Common myeloid progenitor, CD34-positive (primary cell): ENCODE measurements around the gene TCERG1.

Source experiments
- CTCF ChIA-PET: fragments of 350-600 bp; sonication (Branson Sonifier 250); formaldehyde crosslinking; loops from one replicate; lab custom pipeline; 2021; ENCODE audit warnings: antibody characterized with exemption; lab: Charles Lee
- POLR2A ChIA-PET: fragments of 350-600 bp; sonication (Branson Sonifier 250); formaldehyde crosslinking; loops from one replicate; lab custom pipeline; 2021; ENCODE audit warnings: antibody characterized with exemption; lab: Charles Lee
- DNase-seq, 3 donors: peaks; one replicate each; pipeline versions ENCODE4 v3.0.0 to v3.0.0-alpha.2; 2013
- H3K27ac ChIP-seq, 2 experiments: 1 replicate in 1 of 2; 2 replicates in 1 of 2; pipeline ENCODE4 v1.7.0; 2013; ENCODE audit warnings: inconsistent platforms in 2 of 2, low read length in 2 of 2, mild to moderate bottlenecking in 2 of 2, low read depth in 1 of 2, moderate library complexity in 1 of 2; ENCODE audit not compliant: severe bottlenecking in 2 of 2, insufficient read depth in 1 of 2, poor library complexity in 1 of 2
- H3K27me3 ChIP-seq, 5 experiments: replicated peaks in 2 of 5; 1 replicate in 3 of 5; 2 replicates in 2 of 5; pipeline versions ENCODE4 v1.6.1 to v1.7.0; 2013; ENCODE audit warnings: low read length in 4 of 5, mild to moderate bottlenecking in 2 of 5, moderate library complexity in 2 of 5, inconsistent platforms in 1 of 5; ENCODE audit not compliant: insufficient read depth in 5 of 5, control insufficient read depth in 4 of 5
- H3K36me3 ChIP-seq, 4 experiments: 1 replicate in 2 of 4; 2 replicates in 2 of 4; pipeline versions ENCODE4 v1.6.1 to v1.7.0; 2013; ENCODE audit warnings: low read length in 3 of 4, control low read depth in 1 of 4, mild to moderate bottlenecking in 1 of 4; ENCODE audit not compliant: control insufficient read depth in 4 of 4, insufficient read depth in 4 of 4
- H3K4me1 ChIP-seq, 4 experiments: 1 replicate in 3 of 4; 2 replicates in 1 of 4; pipeline versions ENCODE4 v1.6.1 to v1.7.1; 2013; ENCODE audit warnings: low read length in 3 of 4, mild to moderate bottlenecking in 3 of 4, control low read depth in 1 of 4, inconsistent platforms in 1 of 4, moderate library complexity in 1 of 4; ENCODE audit not compliant: control insufficient read depth in 4 of 4, insufficient read depth in 4 of 4; ENCODE audit errors: control extremely low read depth in 1 of 4
- H3K4me3 ChIP-seq, 7 experiments: 1 replicate in 4 of 7; 2 replicates in 3 of 7; pipeline versions ENCODE4 v1.5.1 to v1.7.0; 2013; ENCODE audit warnings: mild to moderate bottlenecking in 7 of 7, low read length in 6 of 7, moderate library complexity in 6 of 7, inconsistent platforms in 2 of 7, low read depth in 2 of 7, control low read depth in 1 of 7; ENCODE audit not compliant: insufficient read depth in 4 of 7, control insufficient read depth in 1 of 7; ENCODE audit errors: extremely low read depth in 1 of 7
- H3K9me3 ChIP-seq, 5 experiments: 1 replicate in 4 of 5; 2 replicates in 1 of 5; pipeline versions ENCODE4 v1.6.1 to v1.7.1; 2013; ENCODE audit warnings: low read length in 4 of 5, mild to moderate bottlenecking in 2 of 5, inconsistent platforms in 1 of 5, low read depth in 1 of 5, moderate library complexity in 1 of 5; ENCODE audit not compliant: control insufficient read depth in 4 of 5, insufficient read depth in 2 of 5; ENCODE audit errors: control extremely low read depth in 1 of 5
- WGBS: methylation state at CpG from one replicate; pipeline ENCODE4 v1.1.5; 2013; ENCODE audit not compliant: insufficient coverage; 5-methylcytosine and 5-hydroxymethylcytosine counted together

The TCERG1 gene

GRCh38 chr5:146484714-146485391 is 37.7 kb downstream of the TCERG1 start:
- ChIA-PET POLR2A (no interaction called here), CTCF (interaction anchor here (1.2 to 1.6 kb wide), 2 partner anchors 11 to 21 kb away, joined by 3 read pairs; no protein-coding TSS in a partner anchor)
- no peak overlapping the region for H3K4me3 ChIP-seq
- H3K9me3 ChIP-seq = no peaks in the 10 kb centered on the region
- peak in 1 of 3 donors; percentile 6 for DNase-seq
- H3K27ac ChIP-seq = no peak overlapping the region
- H3K36me3 ChIP-seq = peaks cover 17 to 87% (median 50%) of the 10 kb centered on the region in 4 experiments
- no peaks in the 10 kb centered on the region for H3K4me1 ChIP-seq
- H3K27me3 ChIP-seq = no peaks in the 10 kb centered on the region

GRCh38 chr5:146490089-146490843 is 43.1 kb downstream of the TCERG1 start:
- Histone ChIP-seq H3K4me1 (no peaks in the 10 kb centered on the region), H3K27me3 (no peaks in the 10 kb centered on the region), H3K27ac (no peak overlapping the region), H3K36me3 (peaks cover 6 to 68% (median 29%) of the 10 kb centered on the region in 4 experiments), H3K9me3 (no peaks in the 10 kb centered on the region), H3K4me3 (no peak overlapping the region)
- no peak for DNase-seq
- CTCF ChIA-PET = interaction anchor here (1.2 kb wide), 1 partner anchor 20 kb away, joined by 4 read pairs; no protein-coding TSS in a partner anchor
- WGBS = 100% methylated on average over 2 of the region's 3 CpGs
- POLR2A ChIA-PET = interaction anchor here (0.6 to 0.7 kb wide), 2 partner anchors 10 to 199 kb away, joined by 3 to 10 read pairs; no protein-coding TSS in a partner anchor

- Histone ChIP-seq H3K36me3 (peaks cover 11 to 66% (median 21%) of the 10 kb centered on the region in 4 experiments), H3K9me3 (no peaks in the 10 kb centered on the region)
- DNase-seq = no peak
Measured at GRCh38 chr5:146494656-146495055, 47.5 kb downstream of the TCERG1 start.

GRCh38 chr5:146499680-146500079 is 52.5 kb downstream of the TCERG1 start:
- Histone ChIP-seq H3K27me3 (no peaks in the 10 kb centered on the region), H3K36me3 (peaks cover 14 to 46% (median 27%) of the 10 kb centered on the region in 4 experiments), H3K4me1 (no peaks in the 10 kb centered on the region), H3K27ac (no peak overlapping the region), H3K4me3 (no peak overlapping the region), H3K9me3 (no peaks in the 10 kb centered on the region)
- ChIA-PET POLR2A (interaction anchor here (0.6 kb wide), 1 partner anchor 53 kb away, joined by 5 read pairs; no protein-coding TSS in a partner anchor), CTCF (interaction anchor here (1.0 to 1.5 kb wide), 3 partner anchors 12 to 72 kb away, joined by 3 to 4 read pairs (median 3); no protein-coding TSS in a partner anchor)
- WGBS = 100% methylated on average over 2 of the region's 4 CpGs
- DNase-seq = no peak

More at GRCh38 chr5:146494656-146495055, 47.5 kb downstream of the TCERG1 start:
- Histone ChIP-seq H3K4me1 (no peaks in the 10 kb centered on the region), H3K4me3 (no peak overlapping the region), H3K27me3 (no peaks in the 10 kb centered on the region), H3K27ac (no peak overlapping the region)
- no CpG with 5 or more reads among the region's 2 CpGs for WGBS
- ChIA-PET CTCF (no interaction called here), POLR2A (no interaction called here)

DNA sequence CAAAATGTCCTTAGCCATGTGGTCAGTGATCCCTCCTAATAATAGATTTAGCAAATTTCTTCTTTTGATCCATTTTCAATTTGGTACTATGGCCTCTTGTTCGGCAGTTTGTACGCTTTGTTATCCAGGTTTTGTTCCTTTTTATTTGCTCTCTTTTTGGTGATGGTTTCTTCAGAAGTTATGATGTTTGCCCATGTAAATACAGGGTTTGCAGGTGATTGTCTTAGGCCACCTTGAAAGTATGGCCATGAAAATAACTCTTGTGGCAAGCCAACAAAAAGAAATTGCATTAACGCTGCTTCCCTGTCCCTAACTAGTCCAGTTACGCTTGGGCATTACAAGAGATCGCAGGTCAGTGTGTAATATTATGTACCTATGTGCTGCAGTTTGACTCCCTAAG is 60.3 kb downstream of the TCERG1 start:
- H3K4me1 ChIP-seq = no peaks in the 10 kb centered on the region
- WGBS = 100% methylated on average over 1 of the region's 5 CpGs
- H3K27me3 ChIP-seq = no peaks in the 10 kb centered on the region
- peaks cover 33 to 83% (median 62%) of the 10 kb centered on the region in 4 experiments for H3K36me3 ChIP-seq
- H3K4me3 ChIP-seq = no peak overlapping the region
- POLR2A ChIA-PET = no interaction called here
- CTCF ChIA-PET = no interaction called here
- no peak overlapping the region for H3K27ac ChIP-seq
- H3K9me3 ChIP-seq = no peaks in the 10 kb centered on the region
- DNase-seq = no peak

- WGBS = 96% methylated on average over 5 of the region's 9 CpGs
- ChIA-PET CTCF (interaction anchor here (0.6 to 1.4 kb wide), 2 partner anchors 23 to 72 kb away, joined by 3 to 4 read pairs; no protein-coding TSS in a partner anchor), POLR2A (no interaction called here)
Measured at GRCh38 chr5:146510559-146511125, 63.5 kb downstream of the TCERG1 start.

More at GRCh38 chr5:146510559-146511125, 63.5 kb downstream of the TCERG1 start:
- Histone ChIP-seq H3K4me3 (no peak overlapping the region), H3K4me1 (no peaks in the 10 kb centered on the region), H3K36me3 (peaks cover 17 to 63% (median 45%) of the 10 kb centered on the region in 4 experiments), H3K27ac (no peak overlapping the region), H3K9me3 (no peaks in the 10 kb centered on the region), H3K27me3 (no peaks in the 10 kb centered on the region)
- DNase-seq = no peak
